Activated T-helper 1 cell treated with Interleukin-2 at 50 U/mL for 16 hours (primary cell): Measurements from ENCODE around the gene FHIT.
"Not testable (repeated sequence)": the region's sequence is repeated elsewhere in the genome, so short reads cannot be mapped to it uniquely, and the experiment has no call there.

Experiments used
- DNase-seq: peaks from one replicate; pipeline ENCODE4 v3.0.0-alpha.2; 2020; ENCODE audit warnings: low read depth

FHIT gene

GRCh38 chr3:61111825-61112224, 139.4 kb downstream of the FHIT start:
- no peak for DNase-seq

DNA sequence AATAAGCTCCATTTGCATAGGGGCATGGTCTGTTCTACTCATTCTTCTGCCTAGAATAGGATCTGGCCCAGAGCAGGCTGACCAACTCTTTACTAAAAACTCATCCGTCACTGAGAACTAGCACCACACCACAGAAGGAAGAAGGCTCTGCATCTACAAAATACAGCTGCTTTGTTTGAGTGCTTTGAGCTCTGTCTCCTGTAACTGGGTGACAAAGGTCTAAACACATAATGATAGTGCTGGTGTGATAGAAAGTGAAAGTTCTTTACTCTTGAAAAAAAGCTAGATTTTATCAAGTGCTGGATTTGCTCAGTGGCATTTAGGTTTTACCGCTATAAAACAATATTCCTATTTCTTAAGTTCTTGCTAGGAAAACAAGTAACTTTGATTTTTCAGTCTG, 140.7 kb downstream of the FHIT start:
- no peak for DNase-seq

DNA sequence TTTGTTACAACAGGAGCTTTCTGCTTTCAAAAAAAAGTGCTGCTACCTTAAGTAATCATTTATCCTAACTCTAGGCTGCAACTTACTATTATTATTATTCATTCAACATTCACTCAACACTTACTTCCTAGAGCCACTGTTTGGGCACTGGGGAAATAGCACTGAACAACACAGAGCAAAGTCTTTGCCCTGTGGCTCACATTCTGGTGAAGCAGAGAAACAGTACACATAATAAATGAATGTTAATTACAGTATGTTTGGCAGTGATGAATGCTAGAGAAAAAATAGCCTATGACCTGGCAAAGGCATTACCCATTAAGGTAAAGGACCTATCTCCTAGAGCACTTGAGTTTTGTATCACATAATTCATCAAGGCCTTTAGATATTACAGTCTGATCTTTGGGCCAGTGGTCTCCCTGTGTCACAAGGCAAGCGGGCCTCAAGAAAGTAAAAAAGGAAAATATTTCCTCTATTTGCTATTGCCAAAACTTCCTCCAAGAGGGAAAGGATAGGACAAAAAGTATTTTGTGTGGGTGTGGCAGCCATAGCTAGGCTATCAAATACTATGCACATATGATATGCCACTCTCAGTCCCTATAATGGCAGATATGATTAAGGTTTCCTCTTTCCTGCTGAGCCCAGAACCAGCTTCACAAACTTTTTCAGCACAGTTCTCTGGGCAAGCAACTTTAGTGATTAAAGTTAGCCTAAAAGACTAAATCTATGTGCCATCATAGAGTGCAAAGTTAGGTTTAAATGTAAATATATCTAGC, 142.8 kb downstream of the FHIT start:
- DNase-seq = no peak

GRCh38 chr3:61094608-61095007, 156.6 kb downstream of the FHIT start:
- DNase-seq = no peak

GRCh38 chr3:61093364-61093763, 157.9 kb downstream of the FHIT start:
- DNase-seq = no peak

- no peak for DNase-seq
Measured at GRCh38 chr3:61092870-61093269, 158.4 kb downstream of the FHIT start.

- DNase-seq = no peak
Measured at GRCh38 chr3:61090389-61091169, 160.7 kb downstream of the FHIT start.

GRCh38 chr3:61087465-61087864, 163.8 kb downstream of the FHIT start:
- DNase-seq = no peak

GRCh38 chr3:61081554-61081953, 169.7 kb downstream of the FHIT start:
- DNase-seq = no peak

GRCh38 chr3:61080737-61081445, 170.4 kb downstream of the FHIT start:
- no peak for DNase-seq

- DNase-seq = no peak
Measured at GRCh38 chr3:61078048-61078752, 173.1 kb downstream of the FHIT start.

DNA sequence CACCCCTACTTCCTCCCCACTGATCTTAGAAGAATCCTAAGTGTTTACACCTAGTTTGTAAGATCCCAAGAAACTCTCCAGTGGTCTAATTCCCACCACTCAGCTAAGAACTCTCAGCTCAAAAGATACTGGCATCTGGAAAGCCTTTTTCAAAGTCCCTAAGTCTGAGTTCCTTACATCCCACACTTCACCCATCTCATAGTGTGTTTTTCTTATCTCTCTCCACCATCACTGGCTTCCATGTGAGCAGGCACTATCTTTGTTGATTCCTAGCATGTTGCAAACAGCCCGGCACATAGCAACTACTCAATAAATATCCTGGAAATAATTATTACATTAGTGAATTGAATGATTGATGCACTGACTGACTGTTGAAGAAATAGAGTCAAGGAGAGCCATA, 173.7 kb downstream of the FHIT start:
- no peak for DNase-seq

- DNase-seq = no peak
Measured at GRCh38 chr3:61074783-61075182, 176.5 kb downstream of the FHIT start.

DNA sequence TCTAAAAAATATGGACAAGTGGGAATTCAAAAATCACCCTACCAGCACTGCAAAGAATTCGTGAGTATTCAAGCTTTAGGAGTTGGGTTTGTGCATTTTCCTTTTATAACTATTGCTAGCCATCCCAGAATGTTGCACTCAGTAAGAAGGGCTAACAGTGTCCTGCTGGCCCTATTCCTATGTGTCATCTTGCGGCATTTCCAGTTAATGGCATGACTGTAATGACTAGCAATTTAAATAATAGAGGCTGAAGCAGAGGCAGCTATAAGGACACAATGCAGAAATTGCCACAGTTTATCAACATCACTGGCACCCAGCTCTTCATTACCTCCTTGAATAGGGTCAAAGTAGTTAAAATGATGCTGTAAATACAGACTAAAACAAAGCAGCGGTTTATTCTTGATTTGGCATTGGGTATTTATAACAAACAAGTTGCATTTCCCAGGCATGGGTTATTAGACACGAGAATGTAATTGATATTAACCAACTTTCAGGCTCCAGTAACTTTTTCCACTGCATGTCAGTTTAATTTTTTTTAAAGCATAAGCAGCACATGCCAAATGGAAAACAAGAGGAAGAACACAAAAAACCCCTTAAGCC, 177.6 kb downstream of the FHIT start:
- DNase-seq = no peak

- DNase-seq = no peak
Measured at GRCh38 chr3:61068084-61068483, 183.2 kb downstream of the FHIT start.

DNA sequence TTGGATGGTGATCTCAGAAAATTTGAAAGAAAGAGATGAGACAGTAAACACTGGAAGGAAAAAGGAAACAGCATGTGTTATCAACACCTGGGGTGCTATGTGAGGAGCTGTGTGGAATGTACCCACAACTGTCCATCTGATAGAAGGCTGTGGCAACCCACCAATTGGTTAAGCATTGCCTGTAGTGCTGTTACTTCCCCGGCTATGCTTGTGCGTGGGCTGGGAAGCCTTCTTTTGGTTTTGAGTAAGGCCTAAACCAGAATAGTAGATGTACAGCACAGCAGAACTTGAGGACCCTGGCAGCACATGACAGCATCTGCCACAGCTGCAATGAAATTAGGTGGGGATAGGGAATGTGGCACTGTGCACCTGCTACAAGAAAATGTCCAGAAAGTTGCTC, 184.5 kb downstream of the FHIT start:
- DNase-seq = no peak

DNA sequence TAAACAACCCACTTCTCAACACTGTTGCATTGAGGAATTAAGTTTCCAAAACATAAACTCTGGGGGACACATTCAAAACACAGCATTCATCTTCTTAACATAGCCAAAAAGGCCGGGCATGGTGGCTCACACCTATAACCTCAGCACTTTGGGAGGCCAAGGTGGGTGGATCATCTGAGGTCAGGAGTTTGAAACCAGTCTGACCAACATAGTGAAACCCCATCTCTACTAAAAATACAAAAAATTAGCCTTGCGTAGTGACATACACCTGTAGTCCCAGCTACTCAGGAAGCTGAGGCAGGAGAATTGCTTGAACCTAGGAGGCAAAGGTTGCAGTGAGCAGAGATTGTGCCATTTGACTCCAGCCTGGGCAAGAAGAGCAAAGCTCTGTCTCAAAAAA, 185.0 kb downstream of the FHIT start:
- DNase-seq = not testable (repeated sequence)

- no peak for DNase-seq
Measured at GRCh38 chr3:61065451-61066011, 185.7 kb downstream of the FHIT start.

DNA sequence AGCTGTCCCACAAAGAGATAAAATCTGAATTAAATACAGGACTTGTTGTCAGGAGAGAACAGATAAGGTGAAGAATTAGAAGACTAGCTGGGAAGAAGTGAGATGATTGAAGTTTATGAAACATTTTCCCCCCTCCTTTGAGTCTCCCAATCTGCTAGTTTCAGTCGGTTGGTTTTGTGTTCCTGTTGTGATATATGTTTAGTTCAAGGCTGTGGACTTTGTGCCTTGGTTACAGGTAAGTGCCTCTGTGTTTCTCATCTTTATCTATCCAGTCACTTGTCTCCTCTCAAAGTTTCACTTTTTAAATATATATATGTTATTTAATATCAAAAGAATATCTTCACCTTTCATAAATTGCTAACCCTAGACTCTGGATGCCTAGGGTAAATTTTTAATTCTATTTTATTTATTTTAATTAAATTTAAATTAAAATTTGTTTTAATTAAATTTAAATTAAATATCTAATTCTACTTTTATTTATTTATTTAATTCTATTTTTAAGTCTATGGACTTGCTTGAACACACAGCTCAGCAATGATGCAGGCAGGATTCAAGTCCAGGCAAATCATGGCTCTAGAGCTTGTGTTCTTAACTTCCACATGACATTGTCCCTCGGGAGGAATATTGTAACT, 190.0 kb downstream of the FHIT start:
- DNase-seq = no peak

- no peak for DNase-seq
Measured at GRCh38 chr3:61060411-61060861, 190.8 kb downstream of the FHIT start.

DNA sequence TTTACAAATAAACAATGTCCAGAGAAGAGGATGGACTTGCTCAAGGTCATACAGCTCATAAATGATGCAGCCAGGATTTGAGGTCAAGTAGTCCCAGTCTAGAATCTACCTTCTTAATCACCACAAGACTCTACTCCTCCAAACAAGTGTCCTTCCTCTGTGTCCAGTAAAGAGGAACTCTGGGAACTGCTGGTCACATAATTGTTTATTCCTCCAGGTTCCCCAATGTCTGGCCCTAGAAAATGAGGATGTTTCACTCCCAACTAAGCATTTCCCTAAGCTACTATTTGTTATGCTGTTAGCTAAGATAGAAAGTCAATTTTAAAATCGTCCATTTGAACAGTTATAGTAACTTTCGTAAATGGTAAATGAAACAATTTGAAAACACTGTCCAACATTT, 192.4 kb downstream of the FHIT start:
- DNase-seq = no peak
